HEK293 (cell line): ENCODE data around the gene MYO7B.

Source experiments
- CTCF ChIA-PET: fragments of 350-600 bp; formaldehyde crosslinking; extraction: SDS; loops from one replicate; lab custom pipeline; 2021; ENCODE audit warnings: antibody characterized with exemption; lab: Yijun Ruan, JAX
- POLR2A ChIA-PET: fragments of 300-600 bp; formaldehyde crosslinking; extraction: SDS; loops from one replicate; lab custom pipeline; 2020; ENCODE audit warnings: antibody characterized with exemption, inconsistent platforms; lab: Yijun Ruan, JAX
- H3K27ac ChIP-seq: fragments of 200-500 bp; sonication (Bioruptor generic); 2 replicates; pipeline ENCODE4 v1.5.1; 2014; ENCODE audit warnings: low read depth, low read length, control low read depth, inconsistent platforms; ENCODE audit errors: extremely low read depth
- H3K36me3 ChIP-seq, 2 experiments: fragments of 200-500 bp in 1 of 2; sonication (Bioruptor generic) in 1 of 2; 1 replicate in 1 of 2; 2 replicates in 1 of 2; pipeline ENCODE4 v1.5.1; 2014 to 2017; ENCODE audit warnings: inconsistent platforms in 2 of 2, low read length in 2 of 2; ENCODE audit not compliant: control insufficient read depth in 2 of 2, insufficient read depth in 1 of 2
- H3K4me1 ChIP-seq: fragments of 200-500 bp; sonication (Bioruptor generic); 2 replicates; pipeline ENCODE4 v1.5.1; 2014; ENCODE audit warnings: mild to moderate bottlenecking, low read length, inconsistent platforms; ENCODE audit not compliant: control insufficient read depth, insufficient read depth
- H3K4me3 ChIP-seq: 2 replicates; pipeline ENCODE4 v1.5.1; 2011; ENCODE audit warnings: low read depth, mild to moderate bottlenecking, control low read depth, low read length, moderate library complexity
- H3K9me3 ChIP-seq: fragments of 200-500 bp; sonication (Bioruptor generic); 2 replicates; pipeline ENCODE4 v1.5.1; 2014; ENCODE audit warnings: low read depth, low read length, inconsistent platforms; ENCODE audit not compliant: control insufficient read depth, insufficient read depth
- EGR2 ChIP-seq: fragments of 450-650 bp; formaldehyde crosslinking; IDR thresholded peaks from 2 replicates; pipeline ENCODE4 v1.5.1; 2016; ENCODE audit warnings: low read depth, missing biosample characterization, missing genetic modification characterization
- GLI4 ChIP-seq: fragments of 450-650 bp; formaldehyde crosslinking; IDR thresholded peaks from 2 replicates; pipeline ENCODE4 v1.5.1; 2016; ENCODE audit warnings: missing biosample characterization, missing genetic modification characterization
- HOXC10 ChIP-seq: sonication (generic); formaldehyde crosslinking; IDR thresholded peaks from 2 replicates; pipeline ENCODE4 v1.8.1; 2023; ENCODE audit warnings: mild to moderate bottlenecking, missing genetic modification reagents
- KLF1 ChIP-seq: fragments of 450-650 bp; formaldehyde crosslinking; IDR thresholded peaks from 2 replicates; pipeline ENCODE4 v1.5.1; 2016; ENCODE audit warnings: missing biosample characterization, missing genetic modification characterization
- KLF16 ChIP-seq: fragments of 450-650 bp; formaldehyde crosslinking; IDR thresholded peaks from 2 replicates; pipeline ENCODE4 v1.5.1; 2017; ENCODE audit warnings: missing biosample characterization, missing genetic modification characterization
- KLF8 ChIP-seq: fragments of 450-650 bp; formaldehyde crosslinking; IDR thresholded peaks from 2 replicates; pipeline ENCODE4 v1.5.1; 2016; ENCODE audit warnings: missing biosample characterization, missing genetic modification characterization
- KLF9 ChIP-seq: fragments of 450-650 bp; formaldehyde crosslinking; IDR thresholded peaks from 2 replicates; pipeline ENCODE4 v1.5.1; 2016; ENCODE audit warnings: missing biosample characterization, missing genetic modification characterization, low read depth
- OVOL3 ChIP-seq: fragments of 450-650 bp; formaldehyde crosslinking; IDR thresholded peaks from 2 replicates; pipeline ENCODE4 v1.5.1; 2016; ENCODE audit warnings: missing biosample characterization, missing genetic modification characterization
- RBAK ChIP-seq: fragments of 450-650 bp; formaldehyde crosslinking; IDR thresholded peaks from 2 replicates; pipeline ENCODE4 v1.5.1; 2016; ENCODE audit warnings: missing biosample characterization, missing genetic modification characterization
- ZBTB1 ChIP-seq: fragments of 450-650 bp; formaldehyde crosslinking; IDR thresholded peaks from 2 replicates; pipeline ENCODE4 v1.5.1; 2016; ENCODE audit warnings: missing biosample characterization, missing genetic modification characterization
- ZBTB48 ChIP-seq: fragments of 450-650 bp; formaldehyde crosslinking; IDR thresholded peaks from 2 replicates; pipeline ENCODE4 v1.5.1; 2016; ENCODE audit warnings: missing biosample characterization, missing genetic modification characterization
- ZFHX2 ChIP-seq: fragments of 450-650 bp; formaldehyde crosslinking; conservative IDR thresholded peaks from 2 replicates; pipeline ENCODE4 v1.5.1; 2016; ENCODE audit warnings: missing biosample characterization, missing genetic modification characterization
- ZNF19 ChIP-seq: fragments of 450-650 bp; formaldehyde crosslinking; IDR thresholded peaks from 2 replicates; pipeline ENCODE4; 2016; ENCODE audit warnings: missing biosample characterization, missing genetic modification characterization, low read depth
- ZNF488 ChIP-seq: fragments of 450-650 bp; formaldehyde crosslinking; IDR thresholded peaks from 2 replicates; pipeline ENCODE4 v1.5.1; 2016; ENCODE audit warnings: missing biosample characterization, missing genetic modification characterization
- ZNF660 ChIP-seq: fragments of 450-650 bp; IDR thresholded peaks from 2 replicates; pipeline ENCODE4 v1.5.1; 2018; ENCODE audit warnings: missing biosample characterization, mild to moderate bottlenecking, missing genetic modification characterization
- TF ChIP-seq, protein P1 (sequence below): fragments of 450-650 bp; formaldehyde crosslinking; IDR thresholded peaks from 2 replicates; pipeline ENCODE4 v1.5.1; 2017; ENCODE audit warnings: missing biosample characterization, missing genetic modification characterization
- TF ChIP-seq, protein P2 (sequence below): fragments of 450-650 bp; formaldehyde crosslinking; conservative IDR thresholded peaks from 2 replicates; pipeline ENCODE4 v1.5.1; 2016; ENCODE audit warnings: low read depth, missing biosample characterization, missing genetic modification characterization
- TF ChIP-seq, protein P3 (sequence below): fragments of 450-650 bp; formaldehyde crosslinking; optimal IDR thresholded peaks from 2 replicates; pipeline ENCODE3; 2016; ENCODE audit warnings: missing biosample characterization, mild to moderate bottlenecking, missing genetic modification characterization
- TF ChIP-seq, protein P4 (sequence below): fragments of 450-650 bp; IDR thresholded peaks from 2 replicates; pipeline ENCODE4 v1.5.1; 2018; ENCODE audit warnings: missing biosample characterization, mild to moderate bottlenecking, missing genetic modification characterization

The MYO7B gene

DNA sequence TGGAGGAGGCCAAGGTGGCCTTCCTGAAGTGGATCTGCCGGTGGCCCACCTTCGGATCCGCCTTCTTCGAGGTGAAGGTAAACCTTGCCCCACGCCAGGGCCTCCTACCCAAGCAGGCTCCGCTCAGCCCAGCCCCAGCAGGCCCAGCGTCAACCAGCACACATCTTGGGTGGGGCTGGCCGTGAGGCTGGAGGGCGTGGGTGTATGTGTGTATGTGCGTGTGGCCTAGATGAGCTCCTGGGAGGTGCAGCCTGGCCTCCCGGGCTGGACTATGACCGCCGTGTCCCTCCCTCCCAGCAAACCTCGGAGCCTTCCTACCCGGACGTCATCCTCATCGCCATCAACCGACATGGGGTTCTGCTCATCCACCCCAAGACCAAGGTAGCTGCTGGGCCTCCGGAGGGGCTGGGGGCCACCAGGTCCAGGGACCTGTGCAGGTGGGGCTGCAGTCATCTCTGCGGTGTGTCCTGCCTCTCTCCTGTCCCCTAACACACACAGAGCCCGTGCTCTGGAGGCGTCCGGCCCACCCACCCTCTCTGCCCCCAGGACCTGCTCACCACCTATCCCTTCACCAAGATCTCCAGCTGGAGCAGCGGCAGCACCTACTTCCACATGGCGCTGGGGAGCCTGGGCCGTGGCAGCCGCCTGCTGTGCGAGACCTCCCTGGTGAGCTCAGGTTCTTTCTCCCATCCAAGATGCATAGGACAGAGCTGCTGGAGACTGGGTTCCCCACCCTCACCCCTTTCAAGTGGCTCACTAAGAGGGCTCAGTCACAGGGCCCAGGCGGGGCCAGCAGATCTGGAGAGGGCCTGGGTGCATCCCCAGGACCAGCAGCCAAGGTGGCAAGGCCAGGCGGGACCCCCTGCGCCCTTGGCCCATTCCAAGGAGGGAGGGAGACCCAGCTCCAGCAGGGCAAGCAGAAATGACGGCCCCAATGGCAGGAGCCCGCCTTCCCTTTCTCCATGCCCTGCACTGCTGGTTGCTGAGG lies 101.1 kb downstream of the MYO7B start:
- ChIA-PET POLR2A (interaction anchor here (0.5 to 1.9 kb wide), 3 partner anchors 110 to 402 kb away, joined by 4 to 7 read pairs (median 5); partner anchors contain the start of gene IWS1), CTCF (interaction anchor here (0.5 to 4.5 kb wide), 3 partner anchors 41 to 326 kb away, joined by 3 to 31 read pairs (median 3); no protein-coding TSS in a partner anchor)
- Histone ChIP-seq H3K4me3 (no peak overlapping the region), H3K9me3 (no peaks in the 10 kb centered on the region), H3K36me3 (no peaks in the 10 kb centered on the region), H3K4me1 (peaks cover 2% of the 10 kb centered on the region; the same call in 1 of the 2 replicates), H3K27ac (no peak overlapping the region)
- TF ChIP-seq, protein P1, sequence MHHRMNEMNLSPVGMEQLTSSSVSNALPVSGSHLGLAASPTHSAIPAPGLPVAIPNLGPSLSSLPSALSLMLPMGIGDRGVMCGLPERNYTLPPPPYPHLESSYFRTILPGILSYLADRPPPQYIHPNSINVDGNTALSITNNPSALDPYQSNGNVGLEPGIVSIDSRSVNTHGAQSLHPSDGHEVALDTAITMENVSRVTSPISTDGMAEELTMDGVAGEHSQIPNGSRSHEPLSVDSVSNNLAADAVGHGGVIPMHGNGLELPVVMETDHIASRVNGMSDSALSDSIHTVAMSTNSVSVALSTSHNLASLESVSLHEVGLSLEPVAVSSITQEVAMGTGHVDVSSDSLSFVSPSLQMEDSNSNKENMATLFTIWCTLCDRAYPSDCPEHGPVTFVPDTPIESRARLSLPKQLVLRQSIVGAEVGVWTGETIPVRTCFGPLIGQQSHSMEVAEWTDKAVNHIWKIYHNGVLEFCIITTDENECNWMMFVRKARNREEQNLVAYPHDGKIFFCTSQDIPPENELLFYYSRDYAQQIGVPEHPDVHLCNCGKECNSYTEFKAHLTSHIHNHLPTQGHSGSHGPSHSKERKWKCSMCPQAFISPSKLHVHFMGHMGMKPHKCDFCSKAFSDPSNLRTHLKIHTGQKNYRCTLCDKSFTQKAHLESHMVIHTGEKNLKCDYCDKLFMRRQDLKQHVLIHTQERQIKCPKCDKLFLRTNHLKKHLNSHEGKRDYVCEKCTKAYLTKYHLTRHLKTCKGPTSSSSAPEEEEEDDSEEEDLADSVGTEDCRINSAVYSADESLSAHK (tag by site-specific recombination): no peak
- TF ChIP-seq KLF8 (tag by site-specific recombination): no peak
- peak; percentile 20; the same call in 1 of the 2 replicates for TF ChIP-seq ZFHX2
- TF ChIP-seq, protein P2, sequence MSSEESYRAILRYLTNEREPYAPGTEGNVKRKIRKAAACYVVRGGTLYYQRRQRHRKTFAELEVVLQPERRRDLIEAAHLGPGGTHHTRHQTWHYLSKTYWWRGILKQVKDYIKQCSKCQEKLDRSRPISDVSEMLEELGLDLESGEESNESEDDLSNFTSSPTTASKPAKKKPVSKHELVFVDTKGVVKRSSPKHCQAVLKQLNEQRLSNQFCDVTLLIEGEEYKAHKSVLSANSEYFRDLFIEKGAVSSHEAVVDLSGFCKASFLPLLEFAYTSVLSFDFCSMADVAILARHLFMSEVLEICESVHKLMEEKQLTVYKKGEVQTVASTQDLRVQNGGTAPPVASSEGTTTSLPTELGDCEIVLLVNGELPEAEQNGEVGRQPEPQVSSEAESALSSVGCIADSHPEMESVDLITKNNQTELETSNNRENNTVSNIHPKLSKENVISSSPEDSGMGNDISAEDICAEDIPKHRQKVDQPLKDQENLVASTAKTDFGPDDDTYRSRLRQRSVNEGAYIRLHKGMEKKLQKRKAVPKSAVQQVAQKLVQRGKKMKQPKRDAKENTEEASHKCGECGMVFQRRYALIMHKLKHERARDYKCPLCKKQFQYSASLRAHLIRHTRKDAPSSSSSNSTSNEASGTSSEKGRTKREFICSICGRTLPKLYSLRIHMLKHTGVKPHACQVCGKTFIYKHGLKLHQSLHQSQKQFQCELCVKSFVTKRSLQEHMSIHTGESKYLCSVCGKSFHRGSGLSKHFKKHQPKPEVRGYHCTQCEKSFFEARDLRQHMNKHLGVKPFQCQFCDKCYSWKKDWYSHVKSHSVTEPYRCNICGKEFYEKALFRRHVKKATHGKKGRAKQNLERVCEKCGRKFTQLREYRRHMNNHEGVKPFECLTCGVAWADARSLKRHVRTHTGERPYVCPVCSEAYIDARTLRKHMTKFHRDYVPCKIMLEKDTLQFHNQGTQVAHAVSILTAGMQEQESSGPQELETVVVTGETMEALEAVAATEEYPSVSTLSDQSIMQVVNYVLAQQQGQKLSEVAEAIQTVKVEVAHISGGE (tag by site-specific recombination): no peak
- no peak for TF ChIP-seq HOXC10
- TF ChIP-seq KLF1 (tag by site-specific recombination): peak; percentile 52
- peak; percentile 72 for TF ChIP-seq EGR2 (tag by site-specific recombination)
- no peak for TF ChIP-seq ZBTB1 (tag by site-specific recombination)
- TF ChIP-seq ZNF488 (tag by site-specific recombination): no peak
- no peak for TF ChIP-seq ZBTB48 (tag by site-specific recombination)
- no peak for TF ChIP-seq KLF9 (tag by site-specific recombination)
- TF ChIP-seq KLF16 (tag by site-specific recombination): no peak
- no peak for TF ChIP-seq OVOL3 (tag by site-specific recombination)

DNA sequence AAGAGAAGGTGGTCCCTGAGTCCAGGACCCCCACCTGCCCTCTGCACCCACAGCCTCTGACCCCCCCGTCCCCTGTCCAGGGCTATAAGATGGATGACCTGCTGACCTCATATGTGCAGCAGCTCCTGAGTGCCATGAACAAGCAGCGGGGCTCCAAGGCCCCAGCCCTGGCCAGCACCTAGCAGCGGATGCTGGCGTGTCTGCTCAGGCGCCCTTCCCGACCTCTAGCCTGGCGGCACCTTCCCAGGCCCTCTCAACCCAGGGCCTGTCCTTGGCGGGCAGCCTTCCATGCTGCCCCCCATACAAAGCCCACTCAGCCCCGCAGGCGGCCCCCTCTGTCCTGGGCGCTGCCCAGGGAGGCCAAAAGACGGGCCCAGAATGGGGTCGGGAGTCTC lies 101.8 kb downstream of the MYO7B start:
- CTCF ChIA-PET: interaction anchor here (0.6 to 4.5 kb wide), 3 partner anchors 42 to 158 kb away, joined by 3 to 31 read pairs (median 7); no protein-coding TSS in a partner anchor
- peaks cover 2% of the 10 kb centered on the region; the same call in 1 of the 2 replicates for H3K4me1 ChIP-seq
- H3K27ac ChIP-seq: no peak overlapping the region
- no peak overlapping the region for H3K4me3 ChIP-seq
- no peaks in the 10 kb centered on the region for H3K9me3 ChIP-seq
- TF ChIP-seq ZNF19 (tag by site-specific recombination) (no peak), RBAK (tag by site-specific recombination) (no peak), GLI4 (tag by site-specific recombination) (no peak), ZNF660 (tag by site-specific recombination) (no peak)
- TF ChIP-seq, protein P3, sequence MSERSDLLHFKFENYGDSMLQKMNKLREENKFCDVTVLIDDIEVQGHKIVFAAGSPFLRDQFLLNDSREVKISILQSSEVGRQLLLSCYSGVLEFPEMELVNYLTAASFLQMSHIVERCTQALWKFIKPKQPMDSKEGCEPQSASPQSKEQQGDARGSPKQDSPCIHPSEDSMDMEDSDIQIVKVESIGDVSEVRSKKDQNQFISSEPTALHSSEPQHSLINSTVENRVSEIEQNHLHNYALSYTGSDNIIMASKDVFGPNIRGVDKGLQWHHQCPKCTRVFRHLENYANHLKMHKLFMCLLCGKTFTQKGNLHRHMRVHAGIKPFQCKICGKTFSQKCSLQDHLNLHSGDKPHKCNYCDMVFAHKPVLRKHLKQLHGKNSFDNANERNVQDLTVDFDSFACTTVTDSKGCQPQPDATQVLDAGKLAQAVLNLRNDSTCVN (tag by site-specific recombination): no peak
- TF ChIP-seq, protein P4, sequence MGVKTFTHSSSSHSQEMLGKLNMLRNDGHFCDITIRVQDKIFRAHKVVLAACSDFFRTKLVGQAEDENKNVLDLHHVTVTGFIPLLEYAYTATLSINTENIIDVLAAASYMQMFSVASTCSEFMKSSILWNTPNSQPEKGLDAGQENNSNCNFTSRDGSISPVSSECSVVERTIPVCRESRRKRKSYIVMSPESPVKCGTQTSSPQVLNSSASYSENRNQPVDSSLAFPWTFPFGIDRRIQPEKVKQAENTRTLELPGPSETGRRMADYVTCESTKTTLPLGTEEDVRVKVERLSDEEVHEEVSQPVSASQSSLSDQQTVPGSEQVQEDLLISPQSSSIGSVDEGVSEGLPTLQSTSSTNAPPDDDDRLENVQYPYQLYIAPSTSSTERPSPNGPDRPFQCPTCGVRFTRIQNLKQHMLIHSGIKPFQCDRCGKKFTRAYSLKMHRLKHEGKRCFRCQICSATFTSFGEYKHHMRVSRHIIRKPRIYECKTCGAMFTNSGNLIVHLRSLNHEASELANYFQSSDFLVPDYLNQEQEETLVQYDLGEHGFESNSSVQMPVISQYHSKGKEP (tag by site-specific recombination): no peak
- POLR2A ChIA-PET: interaction anchor here (0.5 to 1.9 kb wide), 3 partner anchors 111 to 402 kb away, joined by 4 to 7 read pairs (median 5); partner anchors contain the start of gene IWS1
- no peaks in the 10 kb centered on the region for H3K36me3 ChIP-seq
